GM21515 (cell line): ENCODE results near the gene TGM1.
A peak's percentile ranks its signal among the peaks of the same experiment; 100 is the strongest.

Source experiments
- ATAC-seq: cut with Tn5 transposase; IDR thresholded peaks from one replicate; pipeline ENCODE4 v1.9.1; 2021; ENCODE audit not compliant: unreplicated experiment

Gene TGM1

DNA sequence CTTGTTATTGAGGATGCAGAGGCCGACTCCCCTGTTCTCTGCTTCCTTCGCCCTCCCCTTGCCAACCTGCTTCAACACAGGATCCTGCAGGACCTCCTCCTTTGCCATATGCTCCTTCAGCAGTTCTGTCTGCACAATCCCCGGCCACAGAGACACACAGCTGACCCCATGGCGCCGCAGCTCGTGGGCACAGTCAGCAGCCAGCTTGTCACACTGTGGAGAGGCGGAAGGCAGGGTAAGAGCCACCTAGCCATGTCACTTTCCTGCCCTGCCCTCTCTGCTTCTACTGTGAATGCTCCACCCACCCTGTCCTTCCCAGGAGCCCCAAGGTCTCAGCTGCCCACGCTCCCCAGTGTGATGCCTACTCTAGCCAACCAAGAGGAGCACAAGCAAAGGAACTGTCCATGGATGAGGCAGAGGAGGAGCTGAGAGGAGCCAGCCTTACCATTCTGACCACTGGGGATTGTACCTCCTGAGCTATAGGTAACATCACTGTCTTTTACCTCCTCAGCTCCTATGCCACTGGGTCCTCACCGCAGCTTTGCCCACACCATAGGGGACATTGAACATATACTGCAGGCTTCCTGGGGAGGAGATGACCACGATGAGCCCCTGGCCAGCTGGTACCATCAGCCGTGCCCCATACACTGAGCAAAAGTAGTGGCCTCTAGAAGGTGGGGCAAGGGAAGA, 29.3 kb upstream of the TGM1 start:
- ATAC-seq, result no peak

DNA sequence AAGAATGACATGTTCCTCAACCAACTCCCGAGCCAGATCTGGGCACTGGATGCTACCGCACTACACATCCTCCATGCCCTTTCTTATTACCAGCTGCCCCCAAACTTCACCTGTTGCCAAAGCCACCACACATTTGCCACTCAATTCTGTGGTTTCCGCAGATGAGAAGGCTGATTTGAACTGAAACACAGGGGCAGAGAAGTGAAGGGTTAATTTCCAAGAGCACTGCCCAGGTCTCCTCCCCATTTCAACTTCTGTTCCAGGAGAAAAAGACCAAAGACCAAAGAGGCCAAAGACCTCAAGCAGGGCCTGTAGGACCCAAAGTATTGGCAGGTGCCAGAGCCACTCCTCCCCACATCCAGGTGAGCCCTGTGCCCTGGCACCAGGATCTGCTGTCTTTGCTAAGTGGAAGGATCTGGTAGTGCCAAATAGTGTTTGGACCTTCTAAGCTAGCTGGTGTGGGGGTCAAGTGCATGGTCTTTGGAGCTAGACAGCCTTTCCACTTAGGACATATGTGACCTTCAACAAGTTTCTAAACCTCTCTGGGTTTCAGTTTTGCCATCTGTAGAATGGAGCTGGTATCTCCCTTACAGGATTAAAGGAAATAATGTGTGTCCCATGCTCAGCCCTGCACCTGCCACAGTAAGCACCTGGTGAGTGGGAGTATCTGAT, 28.6 kb upstream of the TGM1 start:
- no peak for ATAC-seq

DNA sequence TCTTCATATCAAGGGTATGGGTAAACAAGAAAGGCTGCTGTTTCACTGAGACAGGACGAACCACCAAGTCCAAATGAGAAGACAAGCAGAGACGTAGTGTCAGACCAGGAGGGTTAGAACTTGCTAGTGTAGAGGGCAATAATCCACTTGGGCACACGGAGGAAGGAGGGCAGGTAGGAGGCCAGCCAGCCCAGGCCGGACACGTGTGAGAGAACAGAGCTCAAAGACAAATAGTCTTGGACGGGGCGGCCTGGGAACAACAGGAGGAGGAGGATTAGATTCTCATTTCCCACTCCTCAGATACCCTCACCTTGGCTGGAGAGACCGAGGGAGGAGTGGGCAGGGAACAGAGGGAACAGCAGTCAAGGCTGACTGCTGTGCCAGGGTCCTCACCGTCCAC, 27.8 kb upstream of the TGM1 start:
- no peak for ATAC-seq

DNA sequence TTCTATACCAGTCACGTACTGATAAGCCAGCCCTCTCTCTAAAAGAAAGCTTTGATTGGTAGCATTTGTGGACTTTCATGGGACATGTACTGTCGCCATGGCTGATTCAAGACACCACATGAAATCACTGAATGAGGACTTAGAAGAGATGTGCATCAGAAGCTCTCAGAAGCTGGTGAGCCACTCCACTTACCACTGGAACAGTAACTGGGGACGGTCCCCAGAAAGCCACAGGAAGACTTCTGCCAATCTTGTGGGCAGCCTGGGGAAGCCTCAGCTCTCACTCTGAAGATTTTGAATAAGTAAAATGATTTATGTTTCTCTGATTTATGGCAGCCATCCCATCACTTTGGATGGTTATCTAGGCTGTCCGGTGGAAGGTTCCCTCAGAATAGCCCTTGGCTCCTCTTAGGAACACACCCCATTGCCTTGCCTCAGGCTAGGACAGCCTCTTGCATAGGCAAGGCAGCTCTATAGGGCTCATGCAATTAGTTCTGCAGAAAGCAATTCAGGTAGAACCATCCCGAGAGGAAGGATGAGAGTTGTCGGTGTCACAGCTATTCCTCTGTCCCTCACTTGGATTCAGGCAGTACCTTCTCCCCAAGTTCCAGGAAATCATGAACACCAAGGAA, 26.8 kb upstream of the TGM1 start:
- no peak for ATAC-seq

DNA sequence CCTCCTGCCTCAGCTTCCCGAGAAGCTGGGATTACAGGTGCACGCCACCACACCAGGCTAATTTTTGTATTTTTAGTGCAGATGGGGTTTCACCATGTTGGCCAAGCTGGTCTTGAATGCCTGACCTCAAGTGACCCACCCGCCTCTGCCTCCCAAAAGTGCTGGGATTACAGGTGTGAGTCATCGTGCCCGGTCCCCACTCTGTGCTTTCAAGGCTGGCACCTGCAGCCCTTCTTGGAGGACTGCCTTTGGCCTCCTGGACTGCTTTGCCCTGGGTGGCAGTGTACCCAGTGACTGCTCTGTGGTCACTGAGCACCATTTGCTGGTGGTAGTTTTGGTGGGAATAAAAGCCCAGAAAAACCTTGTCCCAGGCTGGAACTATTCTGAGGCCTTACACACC, 24.0 kb upstream of the TGM1 start:
- ATAC-seq, result no peak

GRCh38 chr14:24285351-24285750, 22.4 kb upstream of the TGM1 start:
- no peak for ATAC-seq

DNA sequence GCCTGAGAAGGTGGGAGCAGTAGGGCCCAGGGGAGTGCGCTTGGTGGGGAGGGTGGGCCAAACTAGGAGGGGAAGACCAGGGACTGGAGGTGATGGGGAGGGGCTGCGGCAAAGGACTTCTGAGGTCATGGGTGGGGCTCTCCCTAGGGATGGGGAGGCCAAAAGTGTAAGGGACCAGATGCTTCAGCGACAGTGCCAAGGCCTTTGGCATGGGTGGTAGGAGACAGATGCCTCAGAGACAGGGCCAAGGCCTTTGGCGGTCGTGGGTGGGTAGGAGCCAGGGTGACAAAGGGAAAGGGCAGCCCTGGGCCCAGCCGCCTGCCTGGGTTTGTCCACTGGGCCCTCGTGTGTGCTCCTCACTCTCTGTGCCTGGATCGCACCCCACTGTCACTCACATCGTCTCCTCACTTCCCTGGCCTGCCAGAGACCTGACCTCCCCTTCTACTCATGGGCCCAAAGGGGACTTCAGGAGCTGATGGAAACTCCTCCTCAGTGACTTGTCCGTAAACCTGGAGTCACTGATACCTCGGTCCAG, 21.6 kb upstream of the TGM1 start:
- no peak for ATAC-seq

DNA sequence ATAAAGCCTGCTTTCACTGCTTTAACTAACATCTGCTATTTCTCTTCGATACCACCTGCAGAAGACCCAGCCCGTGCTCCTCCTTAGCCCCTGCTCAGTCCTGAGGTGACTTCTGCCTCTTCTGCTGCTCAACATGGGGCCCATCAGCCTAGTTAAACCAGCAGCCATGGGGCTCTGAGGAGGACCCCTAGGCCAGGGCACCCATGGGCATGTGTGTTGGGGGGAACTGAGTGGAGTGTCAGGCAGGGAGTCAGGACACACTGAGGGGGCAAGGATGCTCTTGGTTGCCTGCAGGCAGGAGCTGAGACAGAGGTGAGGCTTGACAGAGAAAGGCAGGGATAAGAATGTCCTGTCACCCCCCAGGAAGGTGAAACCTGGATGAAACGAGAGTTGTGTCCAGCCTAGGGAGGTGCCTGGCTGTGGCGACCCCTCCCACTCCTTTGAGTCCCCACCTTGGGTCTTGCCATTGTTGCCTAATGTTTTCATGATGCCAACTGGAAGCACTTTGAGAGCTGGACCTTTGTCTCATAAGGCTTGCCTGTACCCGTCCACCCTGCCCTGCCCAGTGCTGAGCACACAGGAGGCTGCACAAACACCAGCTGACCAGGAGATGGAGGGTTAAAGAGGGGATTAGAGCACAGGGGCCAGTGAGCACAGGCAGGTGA, 21.0 kb upstream of the TGM1 start:
- ATAC-seq, result no peak

DNA sequence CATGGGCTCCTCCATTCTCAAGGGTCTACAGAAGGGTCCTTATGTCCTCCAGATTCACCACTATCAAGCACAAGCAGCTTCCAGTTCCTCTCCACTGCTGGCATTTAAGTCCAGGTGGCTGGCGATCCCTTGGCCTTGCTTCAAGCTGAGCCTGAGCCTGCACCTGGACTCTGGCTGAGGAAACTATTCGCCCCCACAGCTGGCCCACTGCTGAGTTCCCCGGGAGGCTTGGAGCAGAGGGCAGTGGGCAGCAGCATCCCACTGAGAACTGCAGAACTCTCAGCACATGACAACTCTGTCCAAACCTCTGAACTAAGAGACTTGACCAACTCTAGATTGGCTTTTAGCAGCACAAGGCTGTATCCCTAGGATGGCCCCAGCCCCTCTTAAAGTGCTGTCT, 19.8 kb upstream of the TGM1 start:
- ATAC-seq, result no peak

DNA sequence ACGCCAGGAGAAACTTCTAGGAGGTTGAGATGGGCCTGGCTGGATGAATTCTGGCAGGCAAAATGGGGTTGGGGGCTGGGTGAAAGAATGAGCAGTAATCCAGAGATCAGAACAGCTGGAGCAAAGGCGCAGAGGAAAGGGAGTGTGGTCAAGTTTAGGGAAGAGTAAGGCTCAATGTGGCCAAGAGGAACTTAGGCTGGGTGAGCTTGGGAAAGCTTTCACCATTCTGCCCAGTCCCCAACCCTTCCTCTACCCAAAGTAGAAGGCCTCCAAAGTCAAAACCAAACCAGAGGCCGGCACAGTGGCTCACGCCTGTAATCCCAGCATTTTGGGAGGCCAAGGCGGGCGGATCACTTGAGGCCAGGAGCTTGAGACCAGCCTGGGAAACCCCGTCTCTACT, 18.7 kb upstream of the TGM1 start:
- no peak for ATAC-seq

DNA sequence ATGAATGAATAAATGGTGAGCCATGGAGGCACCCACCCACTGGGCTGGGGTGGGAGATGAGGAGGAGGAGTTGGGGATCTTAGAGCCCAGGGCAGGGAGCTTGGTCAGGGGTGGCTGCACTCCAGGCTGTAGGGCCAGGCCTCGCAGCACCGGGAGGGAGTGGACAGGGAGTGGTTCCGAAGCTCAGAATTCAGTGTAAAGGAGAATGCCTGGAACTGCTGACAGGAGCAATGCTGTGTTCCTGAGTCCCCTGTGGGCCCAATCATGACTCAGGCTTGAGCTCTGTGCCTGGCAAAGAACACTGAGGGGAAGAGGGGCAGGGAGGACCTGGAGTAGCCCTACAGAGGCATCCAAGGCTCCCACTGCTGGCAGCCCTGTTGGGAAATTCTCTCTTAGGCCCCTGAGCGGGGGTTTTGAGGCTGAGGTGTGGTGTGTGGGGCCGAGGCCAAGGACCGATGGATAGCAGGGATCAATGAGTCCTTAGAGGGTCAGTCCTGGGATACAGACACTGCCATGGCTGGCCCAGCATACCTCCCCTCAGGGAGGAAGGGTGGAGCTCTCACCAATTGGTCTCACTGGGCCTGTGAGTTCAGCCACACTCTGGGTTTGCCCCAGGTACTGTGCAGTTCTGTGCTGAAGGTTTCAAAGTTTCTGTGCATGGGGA, 18.0 kb upstream of the TGM1 start:
- no peak for ATAC-seq

DNA sequence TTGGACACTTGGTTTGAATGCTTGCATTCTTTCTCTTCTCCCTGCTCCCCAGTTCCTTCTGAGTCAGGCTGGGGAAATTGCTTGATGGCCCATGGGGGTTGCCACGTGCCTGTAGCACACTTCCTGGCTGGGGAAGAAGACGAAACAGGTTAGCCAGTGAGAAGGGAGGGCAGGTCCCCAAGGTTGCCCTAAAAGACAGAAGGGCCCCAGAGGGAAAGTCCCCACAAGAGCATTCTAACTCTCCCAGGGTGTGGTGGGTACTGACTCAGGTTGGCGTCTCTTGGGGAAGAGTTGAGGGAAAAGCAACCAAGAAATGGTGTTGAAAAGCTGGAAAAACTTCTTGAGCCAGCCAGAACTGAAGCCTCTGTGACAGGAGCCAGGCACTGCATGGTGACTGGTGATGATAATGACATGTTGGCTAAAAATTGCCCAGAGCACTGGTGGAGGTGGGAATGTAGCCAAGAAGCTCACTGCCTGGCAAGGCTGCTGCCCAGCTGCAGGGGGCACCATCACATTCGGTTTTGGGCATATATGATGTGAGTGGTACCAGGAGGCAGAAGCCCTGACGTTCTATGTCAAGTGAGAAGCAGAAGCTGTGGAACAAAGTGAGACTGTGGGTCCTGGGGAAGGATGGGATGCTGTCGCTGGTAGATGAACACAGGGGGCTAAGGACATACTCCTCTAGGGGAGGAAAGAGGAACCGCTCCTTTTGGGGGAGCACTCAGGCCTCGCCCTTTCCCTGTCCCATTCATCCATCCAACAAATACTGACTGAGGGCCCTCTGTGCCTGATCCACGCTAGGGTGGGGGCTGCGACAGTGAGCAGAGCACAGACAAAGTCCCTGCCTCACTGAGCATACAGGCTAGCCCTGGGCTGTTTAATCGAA, 16.6 kb upstream of the TGM1 start:
- no peak for ATAC-seq

GRCh38 chr14:24278424-24278823, 15.4 kb upstream of the TGM1 start:
- no peak for ATAC-seq

GRCh38 chr14:24277606-24278321, 14.8 kb upstream of the TGM1 start:
- no peak for ATAC-seq

GRCh38 chr14:24277071-24277470, 14.1 kb upstream of the TGM1 start:
- no peak for ATAC-seq

DNA sequence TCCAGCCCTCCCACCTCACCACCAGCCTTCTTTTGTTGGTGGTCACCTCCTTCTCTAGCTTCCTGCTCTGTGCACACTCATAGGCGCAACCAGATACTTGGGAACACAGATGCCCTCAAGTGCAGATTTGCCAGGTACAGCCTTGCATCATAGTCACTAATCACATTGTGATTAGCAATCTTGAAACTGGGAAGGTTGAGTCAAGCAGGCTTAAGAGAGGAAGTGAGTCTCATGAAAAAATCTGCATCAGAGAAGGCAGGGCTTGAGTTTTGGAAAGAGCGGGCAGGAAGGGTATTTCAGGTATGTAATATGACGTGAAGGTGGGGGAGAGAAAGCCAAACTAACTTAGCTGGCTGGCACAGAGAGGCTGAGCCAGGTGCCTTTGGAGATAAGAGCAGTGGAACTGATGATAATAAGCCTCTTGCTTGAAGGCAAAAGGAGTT, 11.1 kb upstream of the TGM1 start:
- peak; percentile 39 for ATAC-seq

GRCh38 chr14:24273422-24273998, 10.5 kb upstream of the TGM1 start:
- ATAC-seq, result no peak

- no peak for ATAC-seq
Observed at GRCh38 chr14:24272467-24272866, 9.5 kb upstream of the TGM1 start.

- no peak for ATAC-seq
Observed at GRCh38 chr14:24271834-24272263, 8.9 kb upstream of the TGM1 start.
